Measurements from ENCODE around the gene CDK19.

- TF ChIP-seq, protein P1, sequence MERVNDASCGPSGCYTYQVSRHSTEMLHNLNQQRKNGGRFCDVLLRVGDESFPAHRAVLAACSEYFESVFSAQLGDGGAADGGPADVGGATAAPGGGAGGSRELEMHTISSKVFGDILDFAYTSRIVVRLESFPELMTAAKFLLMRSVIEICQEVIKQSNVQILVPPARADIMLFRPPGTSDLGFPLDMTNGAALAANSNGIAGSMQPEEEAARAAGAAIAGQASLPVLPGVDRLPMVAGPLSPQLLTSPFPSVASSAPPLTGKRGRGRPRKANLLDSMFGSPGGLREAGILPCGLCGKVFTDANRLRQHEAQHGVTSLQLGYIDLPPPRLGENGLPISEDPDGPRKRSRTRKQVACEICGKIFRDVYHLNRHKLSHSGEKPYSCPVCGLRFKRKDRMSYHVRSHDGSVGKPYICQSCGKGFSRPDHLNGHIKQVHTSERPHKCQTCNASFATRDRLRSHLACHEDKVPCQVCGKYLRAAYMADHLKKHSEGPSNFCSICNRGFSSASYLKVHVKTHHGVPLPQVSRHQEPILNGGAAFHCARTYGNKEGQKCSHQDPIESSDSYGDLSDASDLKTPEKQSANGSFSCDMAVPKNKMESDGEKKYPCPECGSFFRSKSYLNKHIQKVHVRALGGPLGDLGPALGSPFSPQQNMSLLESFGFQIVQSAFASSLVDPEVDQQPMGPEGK (CRISPR knock-in tag; IDR thresholded peaks at IDR 0.05; ENCODE audit: borderline replicate concordance): no peak
- TF ChIP-seq ARNTL (CRISPR knock-in tag; IDR thresholded peaks at IDR 0.05; ENCODE audit: borderline replicate concordance, low read depth): no peak
Measured at GRCh38 chr6:110858562-110859214, 43.4 kb upstream of the CDK19 start.
